GM21737 (cell line): Measurements from ENCODE around the gene ZNF205.
"Not testable (repeated sequence)": the region's sequence is repeated elsewhere in the genome, so short reads cannot be mapped to it uniquely, and the experiment has no call there.

Experiments used
- ATAC-seq: cut with Tn5 transposase; IDR thresholded peaks from one replicate; pipeline ENCODE4 v1.9.1; 2021; ENCODE audit warnings: mild to moderate bottlenecking, moderate library complexity; ENCODE audit not compliant: unreplicated experiment

ZNF205 gene

GRCh38 chr16:3148256-3149192 lies 36.1 kb downstream of the ZNF205 start:
- ATAC-seq, result no peak

DNA sequence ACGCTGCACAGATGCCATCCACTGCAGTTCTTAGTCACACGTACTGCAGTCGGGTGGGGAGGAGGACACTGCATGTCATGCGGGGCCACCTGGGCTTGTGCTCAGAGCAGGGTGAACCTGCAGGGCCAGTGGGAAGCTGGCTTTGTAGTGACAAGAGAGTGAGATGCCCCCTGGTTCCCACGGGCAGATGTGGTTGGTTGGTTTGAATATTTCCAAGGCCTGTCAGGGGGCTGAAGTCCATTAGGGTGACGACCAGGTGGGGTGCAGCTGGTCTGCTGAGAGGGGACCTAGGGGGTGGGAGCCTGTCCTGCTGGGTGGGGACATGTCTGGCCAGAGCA lies 36.8 kb downstream of the ZNF205 start:
- no peak for ATAC-seq

DNA sequence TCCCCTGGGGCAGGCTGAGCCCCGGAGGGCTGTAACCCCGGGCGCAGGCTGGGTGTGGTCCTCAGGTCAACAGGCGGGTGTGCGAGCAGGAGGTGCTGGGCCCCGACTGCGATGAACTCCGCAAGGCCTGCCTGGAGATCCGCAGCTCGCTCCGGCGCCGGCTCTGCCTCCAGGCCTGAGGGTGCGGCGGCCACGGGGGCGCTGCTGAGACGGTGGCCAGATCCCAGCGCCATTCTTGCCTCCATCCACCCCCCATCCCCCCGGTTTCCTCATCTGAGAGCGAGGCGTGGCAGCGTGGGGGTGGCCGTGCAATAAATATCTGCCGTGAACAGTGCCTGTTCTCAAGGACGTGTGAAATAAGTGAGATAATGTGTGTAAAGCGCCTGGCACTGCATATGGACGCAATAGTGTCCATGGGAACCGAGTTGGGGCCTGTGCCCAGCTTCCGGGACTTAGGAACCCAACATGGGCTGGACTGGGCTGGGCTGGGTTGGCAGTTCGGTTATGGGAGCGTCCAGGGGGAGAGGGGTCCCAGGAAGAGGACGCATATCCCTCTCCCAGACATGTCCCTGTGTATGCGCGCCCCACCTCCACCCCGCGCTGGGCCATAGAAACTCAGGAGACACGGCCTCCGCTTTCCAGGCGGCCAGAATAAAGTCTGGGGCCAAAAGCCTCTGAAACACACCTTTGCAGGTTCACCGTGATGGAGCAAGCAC lies 37.4 kb downstream of the ZNF205 start:
- ATAC-seq, result peak; percentile 2

GRCh38 chr16:3150346-3151218 lies 38.2 kb downstream of the ZNF205 start:
- peak; percentile 64 for ATAC-seq

DNA sequence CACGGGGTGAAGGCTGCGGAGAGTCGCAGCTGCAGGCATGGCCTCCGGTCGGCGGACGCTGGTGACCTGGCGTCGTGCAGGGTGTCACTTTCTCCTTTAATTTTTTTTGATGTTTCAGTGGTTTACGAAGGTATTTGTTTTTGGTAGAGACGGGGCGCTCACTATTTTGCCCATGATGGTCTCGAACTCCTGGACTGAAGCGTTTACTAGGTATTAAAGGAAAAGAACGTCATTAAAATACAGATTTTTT lies 39.6 kb downstream of the ZNF205 start:
- no peak for ATAC-seq

DNA sequence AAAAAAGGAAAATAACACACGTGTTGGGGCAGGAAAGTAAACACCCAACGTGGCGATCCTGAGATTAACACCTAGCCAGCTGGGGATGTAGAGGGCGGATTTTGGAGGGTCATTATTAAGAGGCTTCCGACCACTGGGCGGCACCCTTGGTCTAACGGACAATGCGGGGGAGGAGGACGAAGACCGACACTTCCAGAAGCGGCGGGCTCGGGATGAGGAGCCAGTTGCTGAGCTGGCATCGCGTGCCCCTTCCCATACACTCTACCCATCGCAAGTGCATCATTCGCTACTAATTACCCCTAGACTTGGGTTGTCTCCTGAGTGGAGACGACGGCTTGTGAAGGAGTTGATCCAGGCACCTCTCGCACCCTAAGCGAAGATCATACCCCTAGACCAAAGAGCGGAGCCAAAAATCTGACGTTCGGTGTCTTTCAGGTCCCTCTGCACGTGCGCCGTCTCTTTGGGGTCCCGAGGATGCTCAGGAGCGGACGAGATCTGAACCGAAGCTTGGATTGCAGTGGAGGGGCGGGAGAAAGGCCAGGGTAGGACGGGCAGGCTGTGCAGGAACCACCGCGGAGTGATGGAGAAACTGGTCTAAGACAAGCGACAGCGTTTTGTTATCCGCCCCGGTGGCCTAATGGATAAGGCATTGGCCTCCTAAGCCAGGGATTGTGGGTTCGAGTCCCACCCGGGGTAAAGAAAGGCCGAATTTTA lies 40.0 kb downstream of the ZNF205 start:
- ATAC-seq, result peak; percentile 29

GRCh38 chr16:3152991-3153368 lies 40.6 kb downstream of the ZNF205 start:
- ATAC-seq, result no peak

DNA sequence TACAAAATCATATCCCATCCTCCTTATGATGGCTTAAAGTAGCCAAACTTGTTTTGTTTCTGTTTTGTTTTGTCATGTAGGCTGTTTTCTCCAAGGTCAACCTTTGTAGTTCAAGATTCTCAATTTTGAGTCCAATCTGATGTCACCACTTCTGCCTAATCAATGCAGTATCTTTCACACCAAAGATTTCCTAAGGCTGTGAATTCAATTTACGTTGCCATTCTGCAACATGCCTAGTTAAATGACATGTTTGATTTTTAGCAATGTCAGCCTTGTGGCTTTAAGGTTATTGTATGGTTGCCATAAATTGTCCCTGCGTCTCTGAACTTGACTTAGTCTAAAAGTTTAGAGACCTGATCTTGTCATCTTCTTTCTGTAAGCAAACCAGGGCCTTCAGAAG lies 42.8 kb downstream of the ZNF205 start:
- no peak for ATAC-seq

GRCh38 chr16:3155972-3156371 lies 43.6 kb downstream of the ZNF205 start:
- ATAC-seq, result no peak

DNA sequence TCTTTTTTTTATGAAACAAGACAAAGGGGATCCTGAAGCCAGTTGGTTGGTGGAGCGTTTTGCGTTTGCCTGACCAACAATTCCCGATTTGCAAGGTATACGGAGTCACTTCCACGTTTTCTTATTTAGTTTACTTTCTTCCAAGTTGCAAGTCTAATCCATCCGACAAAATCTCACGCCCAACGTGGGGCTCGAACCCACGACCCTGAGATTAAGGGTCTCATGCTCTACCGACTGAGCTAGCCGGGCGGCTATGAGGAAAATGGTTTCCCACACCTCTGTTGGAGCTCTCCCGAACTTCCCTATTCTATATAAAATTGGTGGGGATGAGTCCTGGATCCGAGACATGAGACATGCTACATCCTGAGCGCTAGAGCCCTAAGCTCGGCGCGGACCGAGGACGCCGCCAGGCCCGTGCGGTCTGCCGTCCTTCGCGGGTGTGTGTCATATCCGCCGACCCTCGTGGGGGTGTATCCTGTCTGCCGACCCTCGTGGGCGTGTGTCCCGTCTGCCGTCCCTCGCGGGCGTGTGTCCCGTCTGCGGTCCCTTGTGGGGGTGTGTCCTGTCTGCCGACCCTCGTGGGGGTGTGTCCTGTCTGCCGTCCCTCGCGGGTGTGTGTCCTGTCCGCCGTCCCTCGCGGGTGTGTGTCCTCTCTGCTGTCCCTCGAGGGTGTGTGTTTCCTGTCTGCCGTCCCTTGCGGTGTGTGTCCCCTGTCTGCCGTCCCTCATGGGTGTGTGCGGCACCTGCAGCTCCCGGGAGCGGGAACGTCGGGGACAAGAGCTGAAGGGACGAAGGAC lies 45.0 kb downstream of the ZNF205 start:
- no peak for ATAC-seq

DNA sequence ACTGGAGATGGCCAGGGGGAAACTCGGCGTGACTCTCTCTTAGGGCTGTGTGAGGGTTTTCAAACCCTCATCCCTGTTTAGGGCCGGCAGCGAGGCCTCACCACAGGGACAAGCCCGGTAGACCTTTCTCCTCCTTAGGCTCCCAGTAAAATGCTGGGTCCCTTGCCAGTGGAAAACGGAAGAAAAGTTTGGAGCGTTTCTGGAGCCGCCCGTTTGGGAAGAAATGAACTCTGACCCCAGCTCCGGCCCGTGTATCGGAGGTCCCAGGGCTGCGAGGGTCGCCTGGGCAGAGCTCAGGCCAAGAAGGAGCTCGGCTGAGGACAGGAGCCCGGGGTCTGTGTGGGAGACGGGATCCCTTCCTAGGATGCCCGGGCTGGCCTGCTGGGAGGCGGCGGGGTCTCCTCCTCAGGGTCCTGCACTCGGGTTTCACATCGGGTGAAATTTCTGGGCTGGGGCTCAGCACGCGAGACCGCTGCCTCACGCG lies 45.7 kb downstream of the ZNF205 start:
- peak; percentile 1 for ATAC-seq

DNA sequence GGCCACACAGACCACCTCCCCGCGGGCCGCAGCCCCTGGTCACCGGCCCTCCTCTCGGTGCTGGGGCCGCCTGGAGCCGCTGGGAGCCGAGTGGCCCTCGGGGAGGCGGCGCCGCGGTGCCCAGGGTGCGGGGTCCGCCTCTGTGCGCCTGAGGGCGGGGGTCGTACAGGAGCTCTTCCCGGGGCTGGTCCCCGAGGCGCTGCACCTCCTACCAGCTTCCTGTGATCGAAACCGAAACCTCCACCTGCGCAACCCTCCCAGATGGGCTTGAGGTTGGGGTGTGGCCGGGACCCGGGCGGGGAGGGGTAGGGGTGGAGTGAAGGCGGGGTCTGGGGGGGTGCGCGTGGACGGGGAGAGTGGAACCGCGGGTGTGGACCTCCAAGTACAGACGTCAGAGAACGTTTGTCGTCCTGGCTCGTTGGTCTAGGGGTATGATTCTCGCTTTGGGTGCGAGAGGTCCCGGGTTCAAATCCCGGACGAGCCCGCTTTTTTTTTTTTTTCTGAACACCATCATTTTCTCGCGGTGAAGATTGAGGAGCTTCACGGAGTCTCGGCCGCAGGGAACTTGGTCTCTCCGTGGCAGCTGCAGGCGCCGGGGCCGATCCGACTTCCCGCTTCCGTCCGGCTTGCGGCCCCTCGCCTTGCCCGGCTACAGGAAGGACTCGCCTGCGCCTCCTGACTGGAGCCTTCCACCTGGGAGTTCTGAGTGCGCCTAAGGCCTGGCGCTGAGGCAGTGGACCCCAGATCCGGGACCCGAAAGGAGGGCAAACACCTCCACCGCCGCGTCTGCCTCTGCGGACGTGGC lies 46.3 kb downstream of the ZNF205 start:
- ATAC-seq, result peak; percentile 58

- ATAC-seq, result no peak
These were observed 49.0 kb downstream of the ZNF205 start for GRCh38 chr16:3161235-3162018.

DNA sequence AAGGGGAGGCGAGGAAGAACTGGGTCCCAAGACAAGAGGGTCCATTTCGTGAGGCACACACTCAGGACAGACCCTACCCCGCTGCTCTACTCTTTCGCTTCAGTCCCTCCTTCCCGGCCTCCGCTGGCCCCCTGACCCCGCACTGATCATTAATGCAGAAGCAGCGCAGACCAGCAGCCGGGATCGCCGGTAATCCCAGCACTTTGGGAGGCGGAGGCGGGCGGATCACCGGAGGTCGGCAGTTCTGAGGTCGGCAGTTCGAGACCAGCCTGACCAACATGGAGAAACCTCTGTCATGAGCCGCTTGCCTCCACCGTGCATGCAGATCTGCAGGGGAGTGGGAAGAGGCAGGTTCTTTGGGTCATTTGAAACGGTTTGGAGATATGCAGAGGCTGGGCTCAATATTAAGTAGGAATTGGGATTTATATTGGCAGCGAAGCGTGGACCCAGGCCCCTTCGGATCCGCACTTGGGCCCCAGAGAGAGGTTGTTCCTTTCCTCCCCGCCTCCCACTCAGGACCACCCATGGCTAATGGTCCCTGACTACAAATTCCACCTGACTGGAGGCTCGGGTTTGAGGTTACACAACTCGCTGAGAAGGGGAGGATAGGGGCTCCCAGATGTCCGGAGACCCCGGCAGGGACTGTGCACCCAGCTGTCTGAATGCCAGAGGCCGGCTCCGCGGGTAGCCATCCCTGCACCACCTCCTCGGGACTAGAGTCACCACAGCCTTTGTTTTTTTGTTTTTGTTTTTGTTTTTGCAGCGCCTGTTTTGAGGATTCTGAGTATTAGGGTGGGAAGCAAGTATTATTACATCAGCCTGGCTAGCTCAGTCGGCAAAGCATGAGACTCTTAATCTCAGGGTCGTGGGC lies 52.0 kb downstream of the ZNF205 start:
- ATAC-seq, result no peak

- ATAC-seq, result no peak
These were observed 52.9 kb downstream of the ZNF205 start for GRCh38 chr16:3165111-3165822.

- no peak for ATAC-seq
These were observed 54.1 kb downstream of the ZNF205 start for GRCh38 chr16:3166505-3166886.

GRCh38 chr16:3168729-3169128 lies 56.3 kb downstream of the ZNF205 start:
- not testable (repeated sequence) for ATAC-seq
